A673 (cell line): ENCODE data around the gene SULT2B1. TPM values are rescaled to one million over a fixed set of nuclear protein-coding genes. Genes with fewer than 3 reads are reported as not detected.
A peak's percentile ranks its signal among the peaks of the same experiment; 100 is the strongest.

Experiments
- BruUV-seq: library from RNA; stranded (reverse); fragments of 400-500 nt; replicated peaks from 2 replicates; lab custom pipeline; 2021; lab: Mats Ljungman, UMichigan
- CTCF ChIA-PET: fragments of 300-600 bp; sonication (Branson Sonifier 250); formaldehyde crosslinking; loops from one replicate; lab custom pipeline; 2022; ENCODE audit warnings: antibody characterized with exemption; lab: Charles Lee
- POLR2A ChIA-PET: fragments of 300-600 bp; sonication (Branson Sonifier 250); formaldehyde crosslinking; loops from one replicate; lab custom pipeline; 2022; ENCODE audit warnings: antibody characterized with exemption; ENCODE audit not compliant: low non-redundant PET; lab: Charles Lee
- DNase-seq: peaks from one replicate; pipeline ENCODE4 v3.0.0-alpha.2; 2015; ENCODE audit warnings: low spot score
- H3K27ac ChIP-seq: fragments of 200-600 bp; sonication (generic); 2 replicates; pipeline ENCODE4 v1.5.1; 2016; ENCODE audit warnings: mixed run types, low read depth, mild to moderate bottlenecking, mixed read lengths, antibody characterized with exemption, low read length; ENCODE audit not compliant: poor library complexity, severe bottlenecking
- H3K27me3 ChIP-seq: fragments of 200-600 bp; sonication (generic); replicated peaks from 2 replicates; pipeline ENCODE4 v1.6.1; 2017; ENCODE audit warnings: mixed run types, low read depth, mild to moderate bottlenecking, mixed read lengths, antibody characterized with exemption, low read length; ENCODE audit not compliant: insufficient read depth, poor library complexity
- H3K36me3 ChIP-seq: fragments of 200-600 bp; sonication (generic); 2 replicates; pipeline ENCODE4 v1.6.1; 2016; ENCODE audit warnings: mixed run types, mild to moderate bottlenecking, mixed read lengths, antibody characterized with exemption, low read length; ENCODE audit not compliant: insufficient read depth, poor library complexity, severe bottlenecking
- H3K4me1 ChIP-seq: fragments of 200-600 bp; sonication (generic); 2 replicates; pipeline ENCODE4 v1.6.1; 2017; ENCODE audit warnings: mixed run types, mild to moderate bottlenecking, mixed read lengths, antibody characterized with exemption, low read length; ENCODE audit not compliant: insufficient read depth, poor library complexity, severe bottlenecking
- H3K4me3 ChIP-seq: fragments of 200-600 bp; sonication (generic); 2 replicates; pipeline ENCODE4 v1.5.1; 2016; ENCODE audit warnings: low read depth, mixed run types, mild to moderate bottlenecking, mixed read lengths, low read length; ENCODE audit not compliant: poor library complexity, severe bottlenecking
- H3K9me3 ChIP-seq: fragments of 200-600 bp; sonication (generic); 2 replicates; pipeline ENCODE4 v1.6.1; 2016; ENCODE audit warnings: mixed run types, low read depth, mild to moderate bottlenecking, mixed read lengths, antibody characterized with exemption, low read length; ENCODE audit not compliant: poor library complexity, severe bottlenecking
- EZH2 ChIP-seq: fragments of 200-600 bp; sonication (generic); IDR thresholded peaks from 2 replicates; pipeline ENCODE4 v1.6.1; 2017; ENCODE audit warnings: borderline replicate concordance, low read depth, mild to moderate bottlenecking, mixed read lengths, antibody characterized with exemption, low read length; ENCODE audit not compliant: poor library complexity, severe bottlenecking
- intact Hi-C: fragments of 100-400 bp; cut with micrococcal nuclease; formaldehyde crosslinking; loops from one replicate; pipeline ENCODE4 v1.10.0; 2022; ENCODE audit not compliant: unreplicated experiment
- total RNA-seq: library from RNA; stranded (reverse); gene quantifications from 2 replicates; pipeline ENCODE4 v1.2.3, GENCODE V29; 2021
- TF ChIP-seq, protein P1 (sequence below): fragments of 300-800, 200-600 bp; sonication (generic); conservative IDR thresholded peaks from 2 replicates; pipeline ENCODE4 v1.5.1; 2017; ENCODE audit warnings: low read depth, mild to moderate bottlenecking, antibody characterized with exemption, low read length, moderate library complexity, mixed read lengths

SULT2B1 gene
- total RNA-seq, 1 experiment from 2014 or later, result 0.60 TPM

DNA sequence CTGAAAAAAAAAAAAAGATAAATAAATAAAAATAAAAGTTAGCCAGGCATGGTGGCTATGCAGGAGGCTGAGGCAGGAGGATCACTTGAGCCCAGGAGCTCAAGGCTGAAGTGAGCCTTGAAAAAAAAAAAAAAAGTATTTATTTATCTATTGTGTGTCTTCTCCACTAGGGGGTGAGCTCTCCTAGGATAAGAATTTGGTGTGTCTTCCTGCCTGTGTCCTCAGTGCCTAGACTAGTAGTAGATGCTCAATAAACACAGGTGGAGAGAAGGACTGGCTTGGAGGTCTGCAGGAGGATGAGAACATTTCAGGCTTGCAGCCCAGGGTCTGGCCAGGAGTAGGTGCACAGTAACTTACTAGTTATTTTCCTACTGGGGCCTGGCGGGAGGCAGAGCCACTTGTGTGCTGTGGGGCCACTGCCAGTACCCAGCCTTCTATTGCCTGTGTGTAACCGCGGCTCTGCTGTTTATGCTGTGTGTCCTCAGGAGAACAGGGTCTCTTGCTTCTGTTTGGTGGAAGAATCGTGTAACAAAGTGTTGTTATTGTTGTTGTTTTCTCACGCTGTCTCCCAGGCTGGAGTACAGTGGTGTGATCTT lies 45.7 kb upstream of the SULT2B1 start:
- TF ChIP-seq EZH2, result no peak
- TF ChIP-seq, protein P1, sequence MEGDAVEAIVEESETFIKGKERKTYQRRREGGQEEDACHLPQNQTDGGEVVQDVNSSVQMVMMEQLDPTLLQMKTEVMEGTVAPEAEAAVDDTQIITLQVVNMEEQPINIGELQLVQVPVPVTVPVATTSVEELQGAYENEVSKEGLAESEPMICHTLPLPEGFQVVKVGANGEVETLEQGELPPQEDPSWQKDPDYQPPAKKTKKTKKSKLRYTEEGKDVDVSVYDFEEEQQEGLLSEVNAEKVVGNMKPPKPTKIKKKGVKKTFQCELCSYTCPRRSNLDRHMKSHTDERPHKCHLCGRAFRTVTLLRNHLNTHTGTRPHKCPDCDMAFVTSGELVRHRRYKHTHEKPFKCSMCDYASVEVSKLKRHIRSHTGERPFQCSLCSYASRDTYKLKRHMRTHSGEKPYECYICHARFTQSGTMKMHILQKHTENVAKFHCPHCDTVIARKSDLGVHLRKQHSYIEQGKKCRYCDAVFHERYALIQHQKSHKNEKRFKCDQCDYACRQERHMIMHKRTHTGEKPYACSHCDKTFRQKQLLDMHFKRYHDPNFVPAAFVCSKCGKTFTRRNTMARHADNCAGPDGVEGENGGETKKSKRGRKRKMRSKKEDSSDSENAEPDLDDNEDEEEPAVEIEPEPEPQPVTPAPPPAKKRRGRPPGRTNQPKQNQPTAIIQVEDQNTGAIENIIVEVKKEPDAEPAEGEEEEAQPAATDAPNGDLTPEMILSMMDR, result peak; percentile 68
- Histone ChIP-seq H3K4me3 (no peak overlapping the region), H3K9me3 (no peaks in the 10 kb centered on the region), H3K36me3 (no peaks in the 10 kb centered on the region), H3K27me3 (no peaks in the 10 kb centered on the region), H3K27ac (no peak overlapping the region), H3K4me1 (peaks cover 6% of the 10 kb centered on the region)
- no TSS peak for BruUV-seq
- peak; percentile 78 for DNase-seq
- CTCF ChIA-PET, result interaction anchor here (0.5 to 2.4 kb wide), 17 partner anchors 10 to 1444 kb away, joined by 3 to 42 read pairs (median 5); no protein-coding TSS in a partner anchor
- intact Hi-C loops, result loop anchor here (1.0 kb wide), 1 partner anchor 78 kb away; no protein-coding TSS in a partner anchor
- POLR2A ChIA-PET, result interaction anchor here (0.6 kb wide), 4 partner anchors 131 to 1790 kb away, joined by 3 to 8 read pairs (median 4); no protein-coding TSS in a partner anchor

DNA sequence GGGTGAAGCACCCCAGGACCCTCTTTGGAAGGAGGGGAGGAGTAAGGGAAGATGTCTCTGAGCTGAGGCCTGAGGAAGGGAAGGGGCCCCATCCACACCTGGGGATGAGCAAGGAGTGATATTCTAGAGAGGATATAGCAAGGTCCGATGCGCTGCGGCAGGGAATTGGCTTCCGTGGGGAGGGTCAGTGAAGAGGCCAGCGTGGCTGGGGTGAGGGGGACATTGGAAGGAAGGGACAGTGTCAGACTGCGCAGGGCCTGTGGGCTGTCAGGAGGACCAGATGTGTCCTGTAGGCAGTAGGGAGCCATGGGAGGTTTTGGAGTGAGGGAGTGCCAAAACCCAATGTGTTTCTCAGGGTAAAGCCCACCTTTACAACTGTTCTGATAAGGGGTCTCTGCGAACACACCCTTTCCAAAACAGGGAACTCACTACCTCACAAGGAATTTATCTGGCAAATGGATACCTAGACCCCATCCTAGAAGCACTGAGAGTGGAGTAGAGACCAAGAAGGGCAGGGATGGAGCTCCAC lies 44.0 kb upstream of the SULT2B1 start:
- no TSS peak for BruUV-seq
- POLR2A ChIA-PET, result no interaction called here
- Histone ChIP-seq H3K27me3 (no peaks in the 10 kb centered on the region), H3K4me3 (no peak overlapping the region), H3K27ac (no peak overlapping the region), H3K9me3 (no peaks in the 10 kb centered on the region), H3K4me1 (no peaks in the 10 kb centered on the region), H3K36me3 (no peaks in the 10 kb centered on the region)
- intact Hi-C loops, result no loop called here
- TF ChIP-seq, protein P1, result no peak
- no peak for TF ChIP-seq EZH2
- DNase-seq, result no peak
- CTCF ChIA-PET, result interaction anchor here (0.5 to 0.9 kb wide), 2 partner anchors 76 to 116 kb away, joined by 4 to 7 read pairs; no protein-coding TSS in a partner anchor

DNA sequence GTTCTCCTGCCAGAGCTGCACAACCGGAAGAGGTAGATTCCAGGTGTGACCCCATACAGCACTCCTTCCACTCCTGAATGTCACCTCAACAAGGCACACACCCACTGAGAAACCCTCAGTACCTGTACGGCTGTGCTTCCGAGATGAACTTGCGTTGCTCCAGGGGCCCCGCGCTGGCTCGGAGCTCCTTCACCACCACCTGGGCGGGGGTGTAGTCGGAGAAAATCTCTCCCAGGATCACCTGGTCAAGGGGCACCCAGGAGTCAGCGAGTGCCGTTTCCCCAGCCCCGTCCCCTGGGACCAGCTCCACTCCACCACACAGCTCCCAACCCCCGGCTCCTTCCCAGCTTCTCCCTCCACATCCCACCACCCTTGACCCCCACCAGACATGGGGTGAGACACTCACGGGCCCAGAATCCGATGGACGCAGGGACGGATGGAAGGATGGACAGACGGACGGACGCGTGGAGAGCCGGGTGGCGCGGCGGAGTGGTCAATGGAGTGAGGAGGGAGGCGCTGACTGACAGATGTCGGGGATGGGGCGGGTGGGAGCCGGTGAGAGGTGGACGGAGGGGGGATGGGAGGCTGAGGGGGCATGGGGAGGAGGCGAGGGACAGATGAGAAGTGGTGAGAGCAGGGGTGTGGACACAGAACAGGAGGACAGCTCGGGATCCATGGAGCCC lies 43.1 kb upstream of the SULT2B1 start:
- no peaks in the 10 kb centered on the region for H3K36me3 ChIP-seq
- no peaks in the 10 kb centered on the region for H3K27me3 ChIP-seq
- H3K4me1 ChIP-seq, result no peaks in the 10 kb centered on the region
- intact Hi-C loops, result no loop called here
- no TSS peak for BruUV-seq
- H3K27ac ChIP-seq, result no peak overlapping the region
- DNase-seq, result no peak
- no peak for TF ChIP-seq EZH2
- TF ChIP-seq, protein P1, result no peak
- no peaks in the 10 kb centered on the region for H3K9me3 ChIP-seq
- H3K4me3 ChIP-seq, result no peak overlapping the region
- CTCF ChIA-PET, result interaction anchor here (1.0 kb wide), 1 partner anchor 80 kb away, joined by 3 read pairs; no protein-coding TSS in a partner anchor
- POLR2A ChIA-PET, result no interaction called here
